ENCODE measurements around the gene HSPA12B.

Gene HSPA12B

GRCh38 chr20:3733119-3733995 is 872 bp downstream of the HSPA12B start:
- CTCF ChIA-PET, result interaction anchor here (0.7 kb wide), 1 partner anchor 8 kb away, joined by 3 read pairs; no protein-coding TSS in a partner anchor
- no peak for DNase-seq (ENCODE audit: extremely low spot score)
- POLR2A ChIA-PET, result interaction anchor here (1.0 kb wide), 1 partner anchor 34 kb away, joined by 3 read pairs; the partner anchor contains the start of gene ADISSP
- TF ChIP-seq CTBP1 (IDR thresholded peaks at IDR 0.05; ENCODE audit: borderline replicate concordance), result no peak

- POLR2A ChIA-PET, result interaction anchor here (1.0 kb wide), 1 partner anchor 33 kb away, joined by 3 read pairs; the partner anchor contains the start of gene ADISSP
- CTCF ChIA-PET, result no interaction called here
- no peak for TF ChIP-seq CTBP1 (IDR thresholded peaks at IDR 0.05; ENCODE audit: borderline replicate concordance)
- DNase-seq (ENCODE audit: extremely low spot score), result no peak
These were observed 1.8 kb downstream of the HSPA12B start for GRCh38 chr20:3734111-3734843.

- no peak for TF ChIP-seq FOXA1 (IDR thresholded peaks at IDR 0.05)
- TF ChIP-seq TARDBP (IDR thresholded peaks at IDR 0.05), result no peak
- no peak for TF ChIP-seq FOXK2 (IDR thresholded peaks at IDR 0.05)
- TF ChIP-seq CTBP1 (IDR thresholded peaks at IDR 0.05; ENCODE audit: borderline replicate concordance), result no peak
- no peak for TF ChIP-seq ZNF384 (IDR thresholded peaks at IDR 0.05)
- no peak for TF ChIP-seq LEF1 (IDR thresholded peaks at IDR 0.05; ENCODE audit: borderline replicate concordance)
- TF ChIP-seq L3MBTL2 (conservative IDR thresholded peaks at IDR 0.05), result no peak
- no peak for TF ChIP-seq HDGF (IDR thresholded peaks at IDR 0.05; ENCODE audit: borderline replicate concordance)
- ChIA-PET POLR2A (interaction anchor here (1.5 kb wide), 1 partner anchor 32 kb away, joined by 5 read pairs; the partner anchor contains the start of gene ADISSP), CTCF (interaction anchor here (0.7 to 1.3 kb wide), 3 partner anchors 8 to 50 kb away, joined by 3 to 5 read pairs (median 3); partner anchors contain the start of gene CENPB)
- DNase-seq (ENCODE audit: extremely low spot score), result no peak
These were observed 3.3 kb downstream of the HSPA12B start for GRCh38 chr20:3735768-3736167.

GRCh38 chr20:3738111-3739053 is 5.9 kb downstream of the HSPA12B start:
- POLR2A ChIA-PET, result no interaction called here
- TF ChIP-seq L3MBTL2 (conservative IDR thresholded peaks at IDR 0.05), result no peak
- TF ChIP-seq SUZ12 (IDR thresholded peaks at IDR 0.05), result no peak
- TF ChIP-seq LEF1 (IDR thresholded peaks at IDR 0.05; ENCODE audit: borderline replicate concordance), result no peak
- no peak for TF ChIP-seq ZNF384 (IDR thresholded peaks at IDR 0.05)
- TF ChIP-seq SP1 (IDR thresholded peaks at IDR 0.05), result no peak
- no peak for TF ChIP-seq NFRKB (IDR thresholded peaks at IDR 0.05)
- TF ChIP-seq HDGF (IDR thresholded peaks at IDR 0.05; ENCODE audit: borderline replicate concordance), result no peak
- no peak for TF ChIP-seq CTBP1 (IDR thresholded peaks at IDR 0.05; ENCODE audit: borderline replicate concordance)
- TF ChIP-seq BHLHE40 (IDR thresholded peaks at IDR 0.05; ENCODE audit: borderline replicate concordance), result no peak
- no peak for TF ChIP-seq TARDBP (IDR thresholded peaks at IDR 0.05)

DNA sequence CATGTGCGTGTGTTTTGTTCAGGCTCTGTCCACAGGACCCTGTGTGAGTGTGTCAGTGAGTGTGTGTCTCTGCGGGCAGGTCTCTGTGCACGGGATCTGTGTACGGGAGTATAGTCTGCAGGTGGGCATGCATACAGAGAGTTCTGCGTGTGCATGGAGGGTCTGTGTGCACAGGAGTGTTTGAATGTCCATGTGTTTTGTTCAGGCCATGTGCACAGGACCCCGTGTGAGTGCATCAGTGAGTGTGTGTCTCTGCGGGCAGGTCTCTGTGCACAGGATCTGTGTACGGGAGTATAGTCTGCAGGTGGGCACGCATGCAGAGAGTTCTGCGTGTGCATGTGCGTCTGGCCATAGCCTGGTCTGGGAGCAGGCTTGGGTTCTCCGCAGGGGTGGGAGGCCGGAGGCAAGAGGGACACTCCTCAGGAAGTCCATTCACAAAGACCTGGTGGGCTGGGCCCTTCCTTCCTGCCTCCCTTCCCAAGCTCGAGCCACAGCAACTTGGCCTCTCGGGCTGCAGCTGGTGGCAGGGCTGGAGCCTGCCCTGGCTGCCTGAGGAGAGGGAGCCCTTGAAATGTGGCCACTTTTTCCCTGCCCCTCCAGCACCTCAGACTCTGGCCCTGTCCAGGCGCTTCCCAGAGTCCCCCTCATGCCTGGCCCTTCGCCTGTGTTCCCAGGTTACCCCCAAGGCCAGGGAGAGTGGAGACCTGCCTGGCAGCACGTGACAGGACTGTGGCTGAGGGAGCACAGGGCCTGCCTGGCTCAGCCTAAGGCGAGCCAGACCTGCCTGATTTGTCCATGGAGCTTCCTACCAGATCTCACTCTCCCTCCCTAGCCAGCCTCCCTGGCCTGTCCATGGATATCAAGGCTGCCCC is 6.8 kb downstream of the HSPA12B start:
- TF ChIP-seq NFRKB (IDR thresholded peaks at IDR 0.05), result no peak
- POLR2A ChIA-PET, result interaction anchor here (2.1 kb wide), 1 partner anchor 28 kb away, joined by 8 read pairs; the partner anchor contains the start of gene ADISSP
- DNase-seq (ENCODE audit: extremely low spot score), result no peak
- CTCF ChIA-PET, result no interaction called here

More at GRCh38 chr20:3738111-3739053, 5.9 kb downstream of the HSPA12B start:
- DNase-seq (ENCODE audit: extremely low spot score), result no peak
- CTCF ChIA-PET, result no interaction called here

- CTCF ChIA-PET, result no interaction called here
- TF ChIP-seq BHLHE40 (IDR thresholded peaks at IDR 0.05; ENCODE audit: borderline replicate concordance) (no peak), NFRKB (IDR thresholded peaks at IDR 0.05) (no peak)
- no peak for DNase-seq (ENCODE audit: extremely low spot score)
- POLR2A ChIA-PET, result interaction anchor here (2.1 kb wide), 1 partner anchor 28 kb away, joined by 8 read pairs; the partner anchor contains the start of gene ADISSP
These were observed 7.5 kb downstream of the HSPA12B start for GRCh38 chr20:3739926-3740451.

GRCh38 chr20:3740615-3741301 is 8.3 kb downstream of the HSPA12B start:
- TF ChIP-seq ELF4 (IDR thresholded peaks at IDR 0.05) (no peak), FOXM1 (IDR thresholded peaks at IDR 0.05; ENCODE audit: borderline replicate concordance) (no peak), SP1 (IDR thresholded peaks at IDR 0.05) (no peak), ZNF384 (IDR thresholded peaks at IDR 0.05) (no peak), FOXA1 (IDR thresholded peaks at IDR 0.05) (no peak), SUZ12 (IDR thresholded peaks at IDR 0.05) (no peak), FOXK2 (IDR thresholded peaks at IDR 0.05) (no peak), HDGF (IDR thresholded peaks at IDR 0.05; ENCODE audit: borderline replicate concordance) (no peak), CTBP1 (IDR thresholded peaks at IDR 0.05; ENCODE audit: borderline replicate concordance) (no peak), BHLHE40 (IDR thresholded peaks at IDR 0.05; ENCODE audit: borderline replicate concordance) (no peak), TARDBP (IDR thresholded peaks at IDR 0.05) (no peak), LEF1 (IDR thresholded peaks at IDR 0.05; ENCODE audit: borderline replicate concordance) (no peak), L3MBTL2 (conservative IDR thresholded peaks at IDR 0.05) (no peak), ARNT (IDR thresholded peaks at IDR 0.05) (no peak)
- TF ChIP-seq, protein P1, sequence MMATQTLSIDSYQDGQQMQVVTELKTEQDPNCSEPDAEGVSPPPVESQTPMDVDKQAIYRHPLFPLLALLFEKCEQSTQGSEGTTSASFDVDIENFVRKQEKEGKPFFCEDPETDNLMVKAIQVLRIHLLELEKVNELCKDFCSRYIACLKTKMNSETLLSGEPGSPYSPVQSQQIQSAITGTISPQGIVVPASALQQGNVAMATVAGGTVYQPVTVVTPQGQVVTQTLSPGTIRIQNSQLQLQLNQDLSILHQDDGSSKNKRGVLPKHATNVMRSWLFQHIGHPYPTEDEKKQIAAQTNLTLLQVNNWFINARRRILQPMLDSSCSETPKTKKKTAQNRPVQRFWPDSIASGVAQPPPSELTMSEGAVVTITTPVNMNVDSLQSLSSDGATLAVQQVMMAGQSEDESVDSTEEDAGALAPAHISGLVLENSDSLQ (IDR thresholded peaks at IDR 0.05), result no peak
- no peak for DNase-seq (ENCODE audit: extremely low spot score)
- CTCF ChIA-PET, result interaction anchor here (0.6 to 1.2 kb wide), 3 partner anchors 8 to 27 kb away, joined by 3 to 4 read pairs (median 3); no protein-coding TSS in a partner anchor
- POLR2A ChIA-PET, result interaction anchor here (2.1 kb wide), 1 partner anchor 27 kb away, joined by 8 read pairs; the partner anchor contains the start of gene ADISSP
